Gastrocnemius medialis (tissue), 4 donors: ENCODE measurements around the gene C3AR1. TPM values are rescaled to one million over a fixed set of nuclear protein-coding genes. Genes with fewer than 3 reads are reported as not detected.

Experiments
- ATAC-seq, 2 donors: fragments of 150-250 bp; one replicate each; pipeline ENCODE4 v1.9.1; 2016
- DNase-seq, 2 donors: peaks; one replicate each; pipeline ENCODE4 v3.0.0-alpha.2; 2019
- H3K27ac ChIP-seq, 4 donors: fragments of 200-600 bp; sonication (generic); 1 replicate in 1 of 4; 2 replicates in 3 of 4; pipeline ENCODE4 v1.5.1; 2016 to 2018; ENCODE audit warnings: mild to moderate bottlenecking in 2 of 4, moderate library complexity in 1 of 4
- H3K27me3 ChIP-seq, 3 donors: fragments of 200-600 bp; sonication (generic) in 2 of 3; 1 replicate in 1 of 3; 2 replicates in 2 of 3; pipeline versions ENCODE4 v1.5.1 to v1.6.0; 2016 to 2019; ENCODE audit warnings: mild to moderate bottlenecking in 1 of 3, moderate library complexity in 1 of 3
- H3K36me3 ChIP-seq, 2 donors: fragments of 200-600 bp; sonication (generic) in 1 of 2; one replicate each; pipeline ENCODE4 v1.5.1; 2017 to 2018
- H3K4me1 ChIP-seq, 2 donors: fragments of 200-600 bp; sonication (generic) in 1 of 2; one replicate each; pipeline ENCODE4 v1.5.1; 2016 to 2017; ENCODE audit warnings: mild to moderate bottlenecking in 2 of 2
- H3K4me3 ChIP-seq, 4 donors: fragments of 200-600 bp; sonication (generic) in 3 of 4; 1 replicate in 1 of 4; 2 replicates in 3 of 4; pipeline ENCODE4 v1.5.1; 2016 to 2019; ENCODE audit warnings: mild to moderate bottlenecking in 2 of 4
- H3K9me3 ChIP-seq, 3 donors: fragments of 200-600 bp; sonication (generic) in 2 of 3; 1 replicate in 1 of 3; 2 replicates in 2 of 3; pipeline ENCODE4 v1.5.1; 2016 to 2019
- POLR2A ChIP-seq, 2 donors: fragments of 450-650 bp; IDR thresholded peaks; one replicate each; pipeline ENCODE4 v1.6.1; 2017; ENCODE audit warnings: antibody characterized with exemption in 2 of 2, mild to moderate bottlenecking in 2 of 2, moderate library complexity in 2 of 2
- in situ Hi-C, 4 donors: fragments of 200-750 bp; cut with MboI; loops; one replicate each; pipeline versions ENCODE4 v1.15.0 to v1.8.0; 2017; ENCODE audit warnings: low sequenced_read_pairs in 4 of 4
- intact Hi-C: fragments of 100-400 bp; cut with DNase I; formaldehyde crosslinking; loops from one replicate; pipeline ENCODE4 v1.15.1; 2023; ENCODE audit warnings: low total_unique reads
- total RNA-seq, 4 donors: library from RNA; depleted of rRNA; stranded (reverse); fragments of >200 nt; gene quantifications; one replicate each; pipeline versions ENCODE4 v1.1.0 to v1.2.3, GENCODE V29; 2016
- TF ChIP-seq, protein P1 (sequence below), 5 experiments: fragments of 450-650 bp in 3 of 5; fragments of 200-600 bp in 2 of 5; sonication (generic) in 2 of 5; IDR thresholded peaks in 4 of 5; conservative IDR thresholded peaks in 1 of 5; 1 replicate in 4 of 5; 2 replicates in 1 of 5; pipeline ENCODE4 v1.5.1; 2016 to 2019; ENCODE audit warnings: antibody characterized with exemption in 5 of 5, mild to moderate bottlenecking in 3 of 5, moderate library complexity in 3 of 5

Gene C3AR1
- total RNA-seq, 4 donors from 2014 or later: 0.95 to 4.7 (median 2.4) TPM

DNA sequence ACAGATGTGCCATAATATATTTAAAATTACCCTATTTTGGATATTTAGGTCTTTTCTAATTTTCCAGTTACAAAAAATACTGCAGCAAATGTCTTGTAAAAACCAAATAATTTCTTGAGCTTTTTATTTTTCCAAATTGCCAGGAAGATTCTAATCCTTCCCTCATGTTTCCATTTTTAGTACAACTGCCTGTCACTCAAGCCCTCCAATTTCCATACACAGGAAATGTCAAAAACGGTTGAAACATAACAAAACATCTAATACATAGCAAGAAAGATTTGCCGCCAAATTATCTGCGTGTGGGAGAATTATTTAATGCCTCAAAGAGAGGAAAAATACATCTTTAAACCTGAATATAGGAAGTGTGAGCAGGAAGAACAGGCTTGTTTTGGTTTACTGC, 36.0 kb downstream of the C3AR1 start:
- Histone ChIP-seq H3K9me3 (no peaks in the 10 kb centered on the region), H3K4me1 (peaks cover 22 to 24% of the 10 kb centered on the region in 2 donors), H3K4me3 (no peak overlapping the region), H3K27ac (no peak overlapping the region), H3K27me3 (no peaks in the 10 kb centered on the region), H3K36me3 (no peaks in the 10 kb centered on the region)
- intact Hi-C loops (loop anchor here (10.0 kb wide), 1 partner anchor 215 kb away; no protein-coding TSS in a partner anchor), in situ Hi-C loops (loop anchor here in 2 of 4 donors (25.0 kb wide), 1 partner anchor 843 kb away; the partner anchor contains the start of gene PEX5 (in 2 of the 2))
- TF ChIP-seq POLR2A (IDR thresholded peaks at IDR 0.05): no peak
- TF ChIP-seq, protein P1, sequence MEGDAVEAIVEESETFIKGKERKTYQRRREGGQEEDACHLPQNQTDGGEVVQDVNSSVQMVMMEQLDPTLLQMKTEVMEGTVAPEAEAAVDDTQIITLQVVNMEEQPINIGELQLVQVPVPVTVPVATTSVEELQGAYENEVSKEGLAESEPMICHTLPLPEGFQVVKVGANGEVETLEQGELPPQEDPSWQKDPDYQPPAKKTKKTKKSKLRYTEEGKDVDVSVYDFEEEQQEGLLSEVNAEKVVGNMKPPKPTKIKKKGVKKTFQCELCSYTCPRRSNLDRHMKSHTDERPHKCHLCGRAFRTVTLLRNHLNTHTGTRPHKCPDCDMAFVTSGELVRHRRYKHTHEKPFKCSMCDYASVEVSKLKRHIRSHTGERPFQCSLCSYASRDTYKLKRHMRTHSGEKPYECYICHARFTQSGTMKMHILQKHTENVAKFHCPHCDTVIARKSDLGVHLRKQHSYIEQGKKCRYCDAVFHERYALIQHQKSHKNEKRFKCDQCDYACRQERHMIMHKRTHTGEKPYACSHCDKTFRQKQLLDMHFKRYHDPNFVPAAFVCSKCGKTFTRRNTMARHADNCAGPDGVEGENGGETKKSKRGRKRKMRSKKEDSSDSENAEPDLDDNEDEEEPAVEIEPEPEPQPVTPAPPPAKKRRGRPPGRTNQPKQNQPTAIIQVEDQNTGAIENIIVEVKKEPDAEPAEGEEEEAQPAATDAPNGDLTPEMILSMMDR (IDR thresholded peaks at IDR 0.05 in 4 of 5, conservative IDR thresholded peaks at IDR 0.05 in 1 of 5): no peak
- DNase-seq (no peak), ATAC-seq (no peak)

DNA sequence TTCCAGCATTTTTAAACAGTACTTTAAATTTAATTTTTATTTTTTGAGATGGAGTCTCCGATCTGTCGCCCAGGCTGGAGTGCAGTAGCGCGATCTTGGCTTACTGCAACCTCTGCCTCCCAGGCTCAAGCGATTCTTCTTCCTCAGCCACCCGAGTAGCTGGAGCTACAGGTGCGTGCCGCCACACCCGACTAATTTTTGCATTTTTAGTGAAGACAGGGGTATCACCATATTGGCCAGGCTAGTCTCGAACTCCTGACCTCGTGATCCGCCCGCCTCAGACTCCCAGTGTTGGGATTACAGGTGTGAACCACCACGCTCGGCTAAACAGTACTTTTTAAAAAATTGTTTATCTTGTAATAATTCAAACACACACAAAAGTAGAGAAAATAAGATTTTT, 37.9 kb downstream of the C3AR1 start:
- Histone ChIP-seq H3K36me3 (no peaks in the 10 kb centered on the region), H3K9me3 (no peaks in the 10 kb centered on the region), H3K4me1 (peaks cover 5 to 6% of the 10 kb centered on the region in 2 donors), H3K27ac (no peak overlapping the region), H3K27me3 (no peaks in the 10 kb centered on the region), H3K4me3 (no peak overlapping the region)
- TF ChIP-seq, protein P1 (IDR thresholded peaks at IDR 0.05 in 4 of 5, conservative IDR thresholded peaks at IDR 0.05 in 1 of 5): no peak
- no peak for TF ChIP-seq POLR2A (IDR thresholded peaks at IDR 0.05)
- in situ Hi-C loops: loop anchor here in 2 of 4 donors (5.0 to 25.0 kb wide), 2 partner anchors 54 to 841 kb away; partner anchors contain the start of genes PEX5 (in 2 of the 2) and NECAP1 (in 1 of the 2)
- DNase-seq (no peak), ATAC-seq (no peak)
- intact Hi-C loops: no loop called here

DNA sequence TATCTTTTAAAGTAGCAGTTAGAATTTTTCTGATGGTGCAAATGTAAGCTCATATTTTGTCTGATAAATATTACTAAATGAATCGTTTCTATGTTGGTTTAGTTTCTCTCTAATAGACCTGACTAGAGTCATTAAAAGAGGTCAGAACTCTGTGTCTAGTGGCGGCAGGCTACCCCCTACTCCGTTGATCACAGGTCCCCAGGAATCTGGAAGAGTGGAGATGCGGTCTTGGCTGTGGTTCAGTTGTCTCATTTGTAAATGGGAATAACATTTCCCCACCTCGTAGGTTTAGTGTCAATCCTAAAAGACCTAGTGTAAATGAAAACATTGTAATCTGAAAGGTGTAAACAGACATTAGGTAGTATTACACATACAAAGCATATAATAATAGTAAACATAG, 38.3 kb downstream of the C3AR1 start:
- Histone ChIP-seq H3K4me1 (peaks cover 5 to 6% of the 10 kb centered on the region in 2 donors), H3K27ac (peak overlapping the region in 3 of 4 donors; percentile 98 to 100 (median 100)), H3K9me3 (no peaks in the 10 kb centered on the region), H3K4me3 (peak overlapping the region in 3 of 4 donors; percentile 77 to 98 (median 91)), H3K27me3 (no peaks in the 10 kb centered on the region), H3K36me3 (no peaks in the 10 kb centered on the region)
- ATAC-seq (no peak), DNase-seq (no peak)
- TF ChIP-seq, protein P1 (IDR thresholded peaks at IDR 0.05 in 4 of 5, conservative IDR thresholded peaks at IDR 0.05 in 1 of 5): no peak
- no peak for TF ChIP-seq POLR2A (IDR thresholded peaks at IDR 0.05)
- in situ Hi-C loops (loop anchor here in 2 of 4 donors (5.0 to 25.0 kb wide), 2 partner anchors 54 to 841 kb away; partner anchors contain the start of genes PEX5 (in 2 of the 2) and NECAP1 (in 1 of the 2)), intact Hi-C loops (no loop called here)

DNA sequence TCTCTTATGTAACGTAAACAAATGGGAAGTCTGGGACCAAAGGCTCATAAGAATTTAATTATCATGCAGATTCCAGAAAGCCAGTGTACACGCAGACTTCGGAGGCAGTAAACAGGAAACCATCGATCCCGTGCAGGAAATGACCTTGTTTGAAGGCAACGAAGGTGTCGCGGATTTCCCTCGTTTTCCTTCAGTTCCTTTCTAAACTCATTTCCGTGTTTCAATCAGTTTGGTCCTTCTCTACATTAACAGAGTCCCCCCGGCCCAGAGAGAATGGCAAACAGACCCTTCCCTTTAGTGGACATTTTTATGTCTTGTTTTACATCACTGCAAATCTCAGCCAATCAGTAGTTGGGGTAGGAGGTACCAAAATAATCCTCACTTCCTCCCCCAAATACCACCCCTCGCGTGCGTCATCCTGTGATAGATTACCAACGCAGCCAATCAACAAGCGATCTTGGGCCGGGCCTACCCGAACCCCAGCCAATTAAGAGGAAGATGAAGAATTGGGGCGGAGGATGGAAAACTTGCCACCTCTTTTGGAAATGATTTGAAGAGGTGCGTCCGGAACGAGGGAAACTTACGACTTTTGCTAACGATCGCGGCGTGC, 39.8 kb downstream of the C3AR1 start:
- Histone ChIP-seq H3K27me3 (no peaks in the 10 kb centered on the region), H3K4me3 (peak overlapping the region; percentile 77 to 98 (median 90)), H3K9me3 (no peaks in the 10 kb centered on the region), H3K36me3 (no peaks in the 10 kb centered on the region), H3K27ac (peak overlapping the region; percentile 98 to 100 (median 100)), H3K4me1 (no peaks in the 10 kb centered on the region)
- ATAC-seq (peak; percentile 98 to 99), DNase-seq (peak; percentile 99)
- TF ChIP-seq, protein P1 (IDR thresholded peaks at IDR 0.05 in 4 of 5, conservative IDR thresholded peaks at IDR 0.05 in 1 of 5): no peak
- TF ChIP-seq POLR2A (IDR thresholded peaks at IDR 0.05): peak in 1 of 2 donors; percentile 68
- in situ Hi-C loops: loop anchor here in 2 of 4 donors (5.0 to 25.0 kb wide), 2 partner anchors 56 to 839 kb away; partner anchors contain the start of genes PEX5 (in 2 of the 2) and NECAP1 (in 1 of the 2)
- intact Hi-C loops: no loop called here
